Endothelial cell of umbilical vein (primary cell): Measurements from ENCODE around the gene SPECC1L. TPM values are rescaled to one million over a fixed set of nuclear protein-coding genes. Genes with fewer than 3 reads are reported as not detected.

ENCODE experiments used
- BruUV-seq: library from RNA; stranded (reverse); fragments of 400-500 nt; replicated peaks from 2 replicates; lab custom pipeline; 2021; lab: Mats Ljungman, UMichigan
- CTCF ChIA-PET: fragments of 300-600, 350-600 bp; sonication (Branson Sonifier 250); formaldehyde crosslinking; loops from one replicate; lab custom pipeline; 2021; ENCODE audit warnings: antibody characterized with exemption, inconsistent platforms; lab: Charles Lee
- POLR2A ChIA-PET: fragments of 300-600, 350-600 bp; sonication (Branson Sonifier 250); formaldehyde crosslinking; loops from one replicate; lab custom pipeline; 2021; ENCODE audit warnings: antibody characterized with exemption, inconsistent platforms; lab: Charles Lee
- DNase-seq: peaks from one replicate; pipeline ENCODE4 v3.0.0-alpha.2; 2011; ENCODE audit warnings: low read depth, low spot score
- FAIRE-seq: peaks from 2 replicates; lab custom pipeline; 2011; peaks lifted over from hg19 to GRCh38; lab: Jason Lieb, UNC
- H2AFZ ChIP-seq: 2 replicates; pipeline ENCODE4 v1.6.0; 2012; ENCODE audit warnings: low read depth, low read length, control low read depth, inconsistent platforms
- H3K27ac ChIP-seq: 2 replicates; pipeline ENCODE4 v1.5.1; 2011; ENCODE audit warnings: low read depth, mild to moderate bottlenecking, control low read depth, low read length, moderate library complexity; ENCODE audit not compliant: insufficient read depth
- H3K27me3 ChIP-seq, 2 experiments: 2 replicates each; pipeline versions ENCODE4 v1.6.0 to v1.6.1; 2011; ENCODE audit warnings: low read length in 2 of 2, mixed read lengths in 1 of 2; ENCODE audit not compliant: control insufficient read depth in 2 of 2, insufficient read depth in 2 of 2
- H3K36me3 ChIP-seq, 2 experiments: 2 replicates in 1 of 2; 3 replicates in 1 of 2; pipeline ENCODE4 v1.5.1; 2011; ENCODE audit warnings: low read length in 2 of 2, mild to moderate bottlenecking in 1 of 2, moderate library complexity in 1 of 2; ENCODE audit not compliant: control insufficient read depth in 2 of 2, insufficient read depth in 2 of 2; ENCODE audit errors: extremely low read depth in 1 of 2
- H3K4me1 ChIP-seq: 3 replicates; pipeline ENCODE4 v1.5.1; 2011; ENCODE audit warnings: mild to moderate bottlenecking, low read length; ENCODE audit not compliant: control insufficient read depth, insufficient read depth; ENCODE audit errors: extremely low read depth
- H3K4me2 ChIP-seq: 2 replicates; pipeline ENCODE4 v1.6.1; 2011; ENCODE audit warnings: low read length, control low read depth, mixed read lengths; ENCODE audit not compliant: insufficient read depth
- H3K4me3 ChIP-seq, 3 experiments: fragments of 200-600 bp in 1 of 3; sonication (generic), shearing (Covaris generic) in 1 of 3; replicated peaks in 1 of 3; 2 replicates each; pipeline ENCODE4 v1.5.1; 2011 to 2016; ENCODE audit warnings: control low read depth in 3 of 3, low read length in 3 of 3, mild to moderate bottlenecking in 2 of 3, inconsistent platforms in 1 of 3, low read depth in 1 of 3, moderate library complexity in 1 of 3; ENCODE audit not compliant: insufficient read depth in 1 of 3
- H3K79me2 ChIP-seq: 2 replicates; pipeline ENCODE4 v1.6.0; 2012; ENCODE audit warnings: low read length, inconsistent platforms; ENCODE audit not compliant: control insufficient read depth, insufficient read depth
- H3K9ac ChIP-seq: replicated peaks from 2 replicates; pipeline ENCODE3; 2011; ENCODE audit warnings: low read length, control low read depth; ENCODE audit not compliant: insufficient read depth; ENCODE audit errors: extremely low read depth
- H3K9me1 ChIP-seq: replicated peaks from 3 replicates; pipeline ENCODE4 v1.6.0; 2011; ENCODE audit warnings: mild to moderate bottlenecking, low read length; ENCODE audit not compliant: control insufficient read depth, insufficient read depth; ENCODE audit errors: extremely low read depth
- H3K9me3 ChIP-seq: replicated peaks from 2 replicates; pipeline ENCODE4 v1.5.1; 2012; ENCODE audit warnings: low read length, inconsistent platforms; ENCODE audit not compliant: control insufficient read depth, insufficient read depth
- H4K20me1 ChIP-seq: replicated peaks from 2 replicates; pipeline ENCODE3; 2011; ENCODE audit warnings: mild to moderate bottlenecking, low read length; ENCODE audit not compliant: control insufficient read depth, insufficient read depth; ENCODE audit errors: extremely low read depth
- CTCF ChIP-seq, 2 donors: IDR thresholded peaks; 1 replicate in 1 of 2; 2 replicates in 1 of 2; pipeline ENCODE4 v1.5.1; 2011; ENCODE audit warnings: low read length in 2 of 2, mild to moderate bottlenecking in 2 of 2, moderate library complexity in 2 of 2, control low read depth in 1 of 2, inconsistent platforms in 1 of 2, low read depth in 1 of 2; ENCODE audit not compliant: insufficient read depth in 1 of 2; ENCODE audit errors: extremely low read depth in 1 of 2
- EZH2 ChIP-seq: IDR thresholded peaks from 2 replicates; pipeline ENCODE4 v1.6.1; 2012; ENCODE audit warnings: borderline replicate concordance, low read depth, mild to moderate bottlenecking, moderate library complexity, low read length, inconsistent platforms; ENCODE audit not compliant: severe bottlenecking
- FOS ChIP-seq: IDR thresholded peaks from 2 replicates; pipeline ENCODE4 v1.6.1; 2011; ENCODE audit warnings: mild to moderate bottlenecking, low read length, moderate library complexity, borderline replicate concordance; ENCODE audit not compliant: insufficient read depth
- GATA2 ChIP-seq: IDR thresholded peaks from 2 replicates; pipeline ENCODE4 v1.7.0; 2011; ENCODE audit warnings: low read depth, mild to moderate bottlenecking, moderate library complexity, mixed read lengths, low read length; ENCODE audit not compliant: insufficient read length, insufficient read depth
- JUN ChIP-seq: IDR thresholded peaks from 2 replicates; pipeline ENCODE4 v1.6.1; 2011; ENCODE audit warnings: borderline replicate concordance, low read depth; ENCODE audit not compliant: insufficient read length, insufficient read depth
- MAX ChIP-seq: IDR thresholded peaks from 2 replicates; pipeline ENCODE4 v1.6.1; 2011; ENCODE audit not compliant: insufficient read depth, insufficient read length
- MYC ChIP-seq: IDR thresholded peaks from one replicate; pipeline ENCODE4 v1.6.1; 2011; ENCODE audit warnings: mild to moderate bottlenecking, low read depth, low read length
- POLR2A ChIP-seq: IDR thresholded peaks from 2 replicates; pipeline ENCODE4 v1.6.1; 2012; ENCODE audit warnings: low read depth, mild to moderate bottlenecking, control low read depth, low read length
- POLR2AphosphoS5 ChIP-seq: IDR thresholded peaks from 2 replicates; pipeline ENCODE4 v1.6.1; 2012; ENCODE audit warnings: low read depth, mild to moderate bottlenecking, control low read depth, low read length, moderate library complexity; ENCODE audit not compliant: insufficient read depth
- dilution Hi-C: fragments of 300-500 bp; cut with MboI; formaldehyde crosslinking; loops from one replicate; pipeline ENCODE4 v1.15.0; 2019; ENCODE audit warnings: low sequenced_read_pairs; ENCODE audit not compliant: extremely low pct_ligation_motif_present
- intact Hi-C: fragments of 100-400 bp; cut with micrococcal nuclease; formaldehyde crosslinking; loops from one replicate; pipeline ENCODE4 v1.10.0; 2022
- polyA plus RNA-seq, 4 experiments: library from polyadenylated mRNA; depleted of rRNA in 3 of 4; stranded (reverse) in 3 of 4; unstranded in 1 of 4; fragments of >200 nt; gene quantifications; 2 replicates each; pipeline versions ENCODE4 v1.2.1 to v1.2.3, GENCODE V29; 2011 to 2012; ENCODE audit warnings: missing spikeins in 1 of 4
- total RNA-seq: library from RNA; stranded (reverse); gene quantifications from 2 replicates; pipeline ENCODE4 v1.2.3, GENCODE V29; 2021

SPECC1L gene
- total and polyA plus RNA-seq, 2 donors (not counting 3 experiments of a cell fraction or from before 2014, with no cell fraction given), result 22.8 to 79.3 TPM

GRCh38 chr22:24358105-24358836 is 87.6 kb downstream of the SPECC1L start:
- Histone ChIP-seq H2AFZ (no peak overlapping the region), H3K9me1 (no peaks in the 10 kb centered on the region), H4K20me1 (no peaks in the 10 kb centered on the region), H3K36me3 (peaks cover 7 to 12% of the 10 kb centered on the region in 2 experiments), H3K4me2 (no peak overlapping the region), H3K79me2 (peaks cover 2% of the 10 kb centered on the region), H3K9me3 (no peaks in the 10 kb centered on the region), H3K27ac (no peak overlapping the region), H3K4me3 (no peak overlapping the region), H3K9ac (no peak overlapping the region), H3K27me3 (no peaks in the 10 kb centered on the region), H3K4me1 (peaks cover 26% of the 10 kb centered on the region)
- dilution Hi-C loops (no loop called here), intact Hi-C loops (loop anchor here (5.0 kb wide), 1 partner anchor 44 kb away; no protein-coding TSS in a partner anchor)
- CTCF ChIA-PET, result interaction anchor here (1.0 to 1.4 kb wide), 2 partner anchors 69 to 168 kb away, joined by 3 read pairs; no protein-coding TSS in a partner anchor
- POLR2A ChIA-PET, result interaction anchor here (0.7 kb wide), 1 partner anchor 10 kb away, joined by 4 read pairs; no protein-coding TSS in a partner anchor
- TF ChIP-seq MYC, result no peak
- TF ChIP-seq POLR2A, result no peak
- TF ChIP-seq GATA2, result no peak
- no peak for TF ChIP-seq CTCF (IDR thresholded peaks at IDR 0.05; ENCODE audit: extremely low read depth in 1 of 2, insufficient read depth in 1 of 2, low read depth in 1 of 2, low read length in 2 of 2)
- no peak for TF ChIP-seq POLR2AphosphoS5
- TF ChIP-seq MAX, result no peak
- TF ChIP-seq JUN, result no peak
- TF ChIP-seq FOS, result no peak
- TF ChIP-seq EZH2, result no peak
- FAIRE-seq (no peak), DNase-seq (no peak)
- BruUV-seq, result no TSS peak
